IMR-90 (cell line): ENCODE data around the gene PTEN. TPM values are rescaled to one million over a fixed set of nuclear protein-coding genes. Genes with fewer than 3 reads are reported as not detected.

Experiments
- CEBPB ChIP-seq: IDR thresholded peaks from 2 replicates; pipeline ENCODE4 v1.6.1; 2012; ENCODE audit warnings: low read depth, low read length, improper control_type of control experiment
- ELK1 ChIP-seq: fragments of 150-350 bp; IDR thresholded peaks from 2 replicates; pipeline ENCODE4 v1.6.1; 2016; ENCODE audit warnings: low read depth, mild to moderate bottlenecking, low read length, moderate library complexity, borderline replicate concordance
- RAD21 ChIP-seq: IDR thresholded peaks from 2 replicates; pipeline ENCODE4 v1.6.1; 2012; ENCODE audit warnings: low read length, improper control_type of control experiment
- RFX5 ChIP-seq: IDR thresholded peaks from 2 replicates; pipeline ENCODE4 v1.8.0; 2012; ENCODE audit warnings: low read depth, mild to moderate bottlenecking, low read length, moderate library complexity
- polyA plus RNA-seq, 3 experiments: library from polyadenylated mRNA; depleted of rRNA; stranded (reverse); fragments of >200 nt; gene quantifications; 2 replicates each; pipeline ENCODE4 v1.2.3, GENCODE V29; 2012; ENCODE audit warnings: low replicate concordance in 1 of 3
- total RNA-seq: library from RNA; depleted of rRNA; stranded (reverse); fragments of >200 nt; gene quantifications from 2 replicates; pipeline ENCODE4 v1.2.3, GENCODE V29; 2012

PTEN gene
- total and polyA plus RNA-seq, 2 of the 4 experiments (the other 2 are of a cell fraction), result 12.0 to 38.9 TPM

- TF ChIP-seq RFX5 (no peak), ELK1 (no peak), CEBPB (no peak), RAD21 (0 out of 2 replicates have a peak, but pooled peaks have one; percentile 10)
These were observed at the start of gene PTEN, which contains the start of gene KLLN (continued) for GRCh38 chr10:87863053-87863943.
